NOMO-1 (cell line): ENCODE data around the gene TRAK2.
"Not testable (repeated sequence)": the region's sequence is repeated elsewhere in the genome, so short reads cannot be mapped to it uniquely, and the experiment has no call there.

Experiments
- DNase-seq, 2 experiments: peaks; one replicate each; lab custom pipeline; 2025; ENCODE audit not compliant: unreplicated experiment in 2 of 2; lab: John Stamatoyannopoulos, UW

The TRAK2 gene

GRCh38 chr2:201419057-201419635 lies 32.1 kb downstream of the TRAK2 start:
- DNase-seq, result no peak

GRCh38 chr2:201415149-201415548 lies 36.1 kb downstream of the TRAK2 start:
- DNase-seq, result no peak

- DNase-seq, result no peak
These were observed 36.9 kb downstream of the TRAK2 start for GRCh38 chr2:201414099-201415023.

DNA sequence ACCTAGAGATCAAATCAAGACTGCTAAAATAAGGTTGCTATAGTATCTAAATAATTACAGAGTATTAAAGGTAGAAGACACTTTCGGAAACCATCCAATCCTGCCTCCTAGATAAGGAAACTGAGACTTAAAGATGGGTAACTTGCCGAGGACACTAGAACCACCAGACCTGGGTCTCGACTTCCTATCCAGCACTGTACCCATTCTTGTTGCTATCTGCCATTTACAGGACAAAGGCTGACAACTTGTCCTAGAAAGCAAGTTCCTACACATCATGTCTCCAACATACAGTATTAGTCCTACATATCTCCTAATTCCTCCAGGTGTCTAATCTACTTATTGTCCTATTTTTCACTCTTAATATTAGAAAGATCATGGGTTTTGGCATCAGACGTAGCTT lies 37.7 kb downstream of the TRAK2 start:
- no peak for DNase-seq

GRCh38 chr2:201413143-201413542 lies 38.1 kb downstream of the TRAK2 start:
- DNase-seq, result no peak

DNA sequence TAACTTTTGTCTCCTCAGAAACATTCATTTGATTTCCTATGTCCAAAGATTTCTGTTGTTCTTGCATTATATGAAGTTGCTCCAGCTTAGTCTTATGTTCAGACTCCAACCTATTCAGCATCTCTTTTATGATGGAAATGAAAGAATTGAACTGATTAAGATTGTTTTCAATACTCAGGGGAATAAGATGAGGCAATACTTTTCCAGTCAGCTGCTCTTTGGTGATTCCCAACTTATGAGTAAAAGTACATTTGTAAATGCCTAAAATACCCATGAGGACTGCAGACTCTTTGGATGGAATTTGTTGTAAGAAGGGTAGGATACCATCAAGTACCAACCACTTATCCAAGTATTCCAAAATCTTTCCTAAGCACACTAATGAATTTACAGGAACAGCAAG lies 39.8 kb downstream of the TRAK2 start:
- DNase-seq, result no peak

DNA sequence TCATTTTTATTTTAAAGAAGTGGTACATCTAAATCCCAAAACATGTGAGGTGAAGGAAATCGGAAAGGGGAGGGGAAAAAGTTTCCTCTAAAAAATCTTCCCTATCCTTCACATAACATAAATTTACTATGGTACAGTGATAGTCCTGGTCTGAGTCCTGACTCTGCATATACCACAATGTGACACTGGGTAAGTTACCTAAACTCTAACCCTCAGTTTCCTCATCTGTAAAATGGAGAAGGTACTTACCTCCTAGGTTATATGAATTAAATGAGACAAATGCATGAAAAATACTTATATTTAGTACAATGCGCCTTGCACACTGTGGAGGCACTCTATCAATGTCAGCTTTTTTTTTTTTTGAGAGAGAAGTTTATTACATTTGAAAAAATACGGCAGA lies 42.3 kb downstream of the TRAK2 start:
- DNase-seq, result no peak

DNA sequence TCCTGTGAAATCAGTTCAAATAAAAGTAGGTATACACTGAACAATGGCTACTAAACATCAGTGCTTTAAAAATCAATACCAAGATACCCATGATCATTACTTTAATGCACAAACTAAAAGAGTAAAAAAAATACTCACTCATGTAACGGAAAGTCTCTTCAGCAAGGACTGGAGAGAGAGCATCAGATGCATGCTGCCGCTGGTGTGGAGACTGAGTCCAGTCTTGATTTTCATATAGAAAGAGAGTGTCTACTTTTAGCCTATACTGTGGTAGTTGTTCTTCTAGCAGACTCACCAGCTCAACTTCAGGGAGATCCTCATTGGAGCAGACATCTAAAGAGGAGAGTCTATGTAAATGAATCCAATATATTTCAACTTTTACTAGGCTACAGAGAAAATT lies 44.0 kb downstream of the TRAK2 start:
- no peak for DNase-seq

GRCh38 chr2:201406077-201406662 lies 45.1 kb downstream of the TRAK2 start:
- peak in 1 of 2 experiments; percentile 3 for DNase-seq

DNA sequence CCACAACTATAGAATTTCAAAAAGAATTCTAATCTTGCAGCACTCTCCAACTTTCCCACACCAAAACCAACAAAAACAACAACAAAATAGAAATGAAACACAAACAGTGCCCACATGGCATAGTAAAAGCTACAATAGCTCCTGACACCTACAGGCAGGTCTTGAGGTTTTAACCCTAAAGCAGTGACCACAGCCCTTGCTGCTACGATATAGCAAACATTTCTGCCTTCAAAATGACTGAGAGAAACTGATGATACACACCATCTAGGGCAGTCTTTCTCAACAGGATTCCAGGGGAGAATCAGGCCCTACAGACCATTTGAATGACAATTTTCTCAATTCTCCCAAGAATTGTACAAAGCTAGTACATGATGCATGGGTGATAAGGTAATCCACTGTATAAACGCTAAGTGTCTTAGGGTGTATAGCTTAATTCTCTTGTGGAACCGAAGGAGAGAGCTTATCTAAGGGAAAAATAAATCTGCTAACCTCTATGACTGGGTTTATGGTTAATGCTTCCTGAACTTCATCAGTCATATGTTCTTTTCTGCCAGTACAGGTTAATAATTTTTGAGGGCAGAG lies 46.5 kb downstream of the TRAK2 start:
- DNase-seq, result no peak

DNA sequence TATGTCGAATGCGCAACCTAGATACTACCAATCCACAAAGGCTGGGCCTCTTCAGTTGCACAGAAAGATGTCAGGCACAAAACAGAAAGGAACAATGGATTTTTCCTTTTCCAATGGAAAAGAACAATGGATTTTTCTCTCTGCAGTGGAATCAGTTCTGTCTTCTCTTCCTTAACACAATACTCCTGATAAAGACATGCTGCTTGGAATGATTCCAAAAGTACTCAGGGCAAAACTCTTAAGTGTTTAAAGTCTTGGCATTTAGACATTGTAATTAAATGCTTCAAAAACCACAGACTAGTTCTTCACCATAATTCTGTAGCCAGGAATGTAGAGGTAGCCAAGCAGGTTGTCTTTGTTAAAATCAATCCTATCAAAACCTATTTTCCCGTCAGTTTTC lies 47.4 kb downstream of the TRAK2 start:
- no peak for DNase-seq

DNA sequence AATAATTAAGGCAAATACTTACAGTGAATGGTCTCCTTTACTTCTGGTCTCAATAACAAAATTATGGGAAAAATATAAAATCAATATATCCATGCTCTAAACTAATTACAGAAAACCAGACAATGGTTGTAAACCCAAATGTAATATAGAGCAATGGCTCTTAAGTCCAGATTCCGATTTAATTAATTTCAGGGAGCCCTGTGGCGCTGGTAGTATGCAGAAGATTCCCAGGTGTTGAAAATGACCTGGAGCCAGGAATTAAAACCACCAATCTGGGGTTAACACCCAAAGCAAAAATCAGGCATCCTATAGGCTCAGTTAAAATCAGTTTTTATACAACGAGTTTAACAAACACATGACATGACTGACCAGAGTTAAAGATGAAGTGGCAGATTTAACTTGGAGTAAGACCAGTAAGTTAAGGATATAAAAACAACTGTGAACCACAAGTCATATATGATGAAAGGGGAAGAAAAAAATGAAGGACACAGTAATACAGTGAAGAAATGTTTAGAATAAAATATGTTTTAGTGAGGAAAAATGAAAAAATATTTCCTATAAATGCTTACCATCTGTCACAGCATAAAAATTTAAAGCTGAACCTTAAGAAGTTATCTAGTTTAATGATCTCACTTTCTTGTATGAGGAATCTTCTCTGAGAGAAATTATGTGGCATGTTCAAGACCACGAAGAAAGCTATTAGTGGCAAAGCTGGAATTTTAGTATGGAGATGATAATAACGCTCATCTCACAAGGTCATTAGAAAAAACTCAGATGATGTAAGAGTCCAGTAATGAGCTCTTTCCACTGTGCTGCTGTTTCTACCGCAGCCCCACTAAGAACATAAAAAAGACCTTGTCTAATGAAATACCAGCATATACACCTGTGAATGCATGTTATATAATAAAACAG lies 48.4 kb downstream of the TRAK2 start:
- no peak for DNase-seq

DNA sequence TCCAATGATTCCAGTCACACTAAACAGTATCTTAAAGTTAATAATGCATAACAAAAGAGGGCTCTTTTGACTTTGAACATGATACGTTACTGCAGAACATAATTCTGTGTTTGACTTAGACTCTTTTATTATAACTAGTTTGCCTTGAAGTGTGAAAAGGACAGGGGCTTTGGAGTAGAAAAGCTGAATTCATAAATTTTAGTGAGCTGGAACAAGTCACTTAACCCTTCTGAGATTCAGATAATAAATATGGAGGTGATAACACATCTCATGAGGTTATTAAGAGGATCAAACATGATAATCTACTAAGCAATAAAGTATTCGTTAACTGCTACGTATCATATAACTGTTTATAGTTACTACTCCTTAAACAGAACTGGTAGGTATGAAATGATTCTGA lies 49.4 kb downstream of the TRAK2 start:
- no peak for DNase-seq

DNA sequence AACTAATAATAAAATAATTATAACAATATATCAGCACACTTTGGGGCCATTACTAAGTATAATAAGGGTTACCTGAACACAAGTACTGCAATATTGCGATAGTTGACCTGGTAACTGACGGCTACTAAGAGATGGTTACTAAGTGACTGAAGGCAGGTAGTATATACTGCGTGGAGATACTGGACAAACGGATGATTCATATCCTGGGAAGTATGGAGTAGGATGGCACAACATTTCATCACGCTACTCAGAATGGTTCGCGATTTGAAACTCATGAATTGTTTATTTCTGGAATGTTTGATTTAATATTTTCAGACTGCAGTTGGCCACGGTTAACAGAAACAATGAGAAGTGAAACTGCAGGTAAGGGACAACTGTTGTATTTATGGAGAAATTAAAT lies 54.7 kb downstream of the TRAK2 start:
- no peak for DNase-seq

GRCh38 chr2:201383136-201383535 lies 68.1 kb downstream of the TRAK2 start:
- DNase-seq, result no peak

DNA sequence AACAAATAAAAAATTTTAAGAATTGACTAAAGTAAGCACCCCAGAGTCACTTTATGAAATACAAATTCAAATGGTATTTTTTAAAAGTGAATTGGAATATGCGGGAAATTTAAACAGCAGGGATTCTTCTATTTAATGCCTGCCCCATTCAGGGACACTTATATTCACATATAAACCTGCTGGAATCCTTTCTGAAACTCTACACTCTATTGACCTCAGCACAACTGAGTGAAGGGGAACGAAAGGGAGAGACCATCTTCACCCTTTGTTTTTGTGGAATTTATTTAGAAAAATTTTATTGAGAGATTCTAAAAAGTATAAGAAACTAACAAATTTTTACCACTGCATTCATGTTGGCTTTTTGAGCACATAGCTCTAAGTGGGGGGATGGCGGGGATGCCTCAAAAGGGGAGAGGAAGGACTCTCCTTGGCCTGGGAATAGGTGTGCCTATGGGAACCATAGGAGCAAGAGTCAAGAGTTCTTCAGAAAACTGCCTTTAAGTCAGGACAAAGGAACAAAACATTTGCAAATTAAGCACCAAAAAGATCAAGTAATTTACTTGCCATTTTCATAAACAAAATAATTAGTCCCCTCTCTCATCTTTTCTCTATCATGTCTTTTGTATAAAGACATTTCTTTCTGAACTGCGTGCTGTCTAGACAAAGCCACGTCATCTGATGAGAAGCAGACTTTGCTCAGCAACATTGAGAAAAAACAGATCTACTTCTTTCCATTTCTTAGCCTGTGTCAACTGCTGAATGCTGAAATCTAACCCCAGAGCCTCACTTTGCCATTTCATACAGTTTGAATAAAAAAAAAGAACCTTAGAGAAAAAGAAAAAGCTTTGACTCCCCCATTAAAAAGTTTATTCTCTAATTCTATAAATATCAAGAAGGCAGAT lies 72.5 kb downstream of the TRAK2 start:
- DNase-seq, result no peak

DNA sequence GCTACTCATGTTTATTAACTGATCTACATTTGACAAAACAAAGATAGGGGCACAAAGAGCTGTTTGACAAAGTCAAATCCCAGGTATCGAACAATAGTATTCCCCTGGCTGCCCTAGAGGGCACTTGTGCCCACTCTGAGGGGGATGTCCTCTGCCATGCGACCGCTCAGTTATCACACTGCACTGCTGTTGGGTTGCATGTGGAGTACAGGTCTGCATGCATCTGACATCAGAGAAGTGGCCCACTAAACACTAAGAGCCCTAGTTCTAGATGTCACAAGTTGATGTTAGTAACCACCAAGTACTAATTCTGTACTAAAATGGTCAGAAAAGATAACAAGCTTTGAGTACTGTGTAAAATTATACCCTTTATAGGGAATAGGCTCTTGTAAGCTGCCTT lies 74.0 kb downstream of the TRAK2 start:
- DNase-seq, result no peak

DNA sequence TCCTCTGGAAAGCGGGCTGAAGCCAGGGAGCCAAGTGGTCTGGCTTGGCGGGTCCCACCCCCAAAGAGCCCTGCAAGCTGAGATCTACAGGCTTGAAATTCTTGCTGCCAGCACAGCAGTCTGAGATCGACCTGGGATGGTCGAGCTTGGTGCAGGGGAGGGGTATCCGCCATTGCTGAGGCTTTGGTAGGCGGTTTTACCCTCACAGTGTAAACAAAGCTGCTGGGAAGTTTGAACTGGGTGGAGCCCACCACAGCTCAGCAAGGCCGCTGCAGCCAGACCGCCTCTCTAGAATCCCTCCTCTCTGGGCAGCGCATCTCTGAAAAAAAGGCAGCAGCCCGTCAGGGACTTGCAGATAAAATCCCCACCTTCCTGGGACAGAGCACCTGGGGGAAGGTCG lies 81.5 kb downstream of the TRAK2 start:
- no peak for DNase-seq

- DNase-seq, result not testable (repeated sequence)
These were observed 81.9 kb downstream of the TRAK2 start for GRCh38 chr2:201369318-201369717.

DNA sequence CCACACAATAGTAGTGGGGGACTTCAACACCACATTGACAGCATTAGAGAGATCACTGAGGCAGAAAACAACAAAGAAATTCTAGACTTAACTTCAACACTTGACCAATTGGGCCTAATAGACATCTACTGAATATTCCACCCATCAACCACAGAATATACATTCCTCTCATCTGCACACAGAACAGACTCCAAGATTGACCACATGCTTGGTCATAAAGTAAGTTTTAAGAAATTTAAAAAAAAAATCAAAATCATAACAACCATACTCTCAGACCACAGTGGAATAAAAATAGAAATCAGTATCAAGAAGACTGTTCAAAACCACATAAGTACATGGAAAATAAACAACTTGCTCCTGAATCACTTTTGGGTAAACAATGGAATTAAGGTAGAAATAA lies 85.1 kb downstream of the TRAK2 start:
- no peak for DNase-seq
